B cell (primary cell): Measurements from ENCODE around the gene FBXO9. TPM values are rescaled to one million over a fixed set of nuclear protein-coding genes. Genes with fewer than 3 reads are reported as not detected.

Experiments used
- ATAC-seq: fragments of 200-7000 bp; cut with Tn5 transposase; one replicate; pipeline ENCODE4 v1.10.0; 2021; ENCODE audit warnings: low read depth, mild to moderate bottlenecking, moderate number of reproducible peaks, moderate library complexity
- CTCF ChIA-PET: fragments of 350-600 bp; sonication (Branson Sonifier 250); formaldehyde crosslinking; loops from one replicate; lab custom pipeline; 2021; ENCODE audit warnings: antibody characterized with exemption, inconsistent platforms; lab: Charles Lee
- POLR2A ChIA-PET: fragments of 350-600 bp; sonication (Branson Sonifier 250); formaldehyde crosslinking; loops from one replicate; lab custom pipeline; 2021; ENCODE audit warnings: antibody characterized with exemption; lab: Charles Lee
- DNase-seq: peaks from one replicate; pipeline ENCODE4 v3.0.0; 2013
- H2AFZ ChIP-seq: 2 replicates; pipeline ENCODE4 v1.6.1; 2012; ENCODE audit warnings: mild to moderate bottlenecking, low read depth, low read length; ENCODE audit not compliant: insufficient read depth, poor library complexity, severe bottlenecking
- H3K27ac ChIP-seq, 2 donors: 1 replicate in 1 of 2; 2 replicates in 1 of 2; pipeline ENCODE4 v1.5.1; 2012 to 2013; ENCODE audit warnings: low read length in 2 of 2, mild to moderate bottlenecking in 2 of 2, moderate library complexity in 1 of 2
- H3K27me3 ChIP-seq, 4 experiments: fragments of 200-600 bp in 1 of 4; sonication (generic) in 1 of 4; replicated peaks in 1 of 4; 1 replicate in 2 of 4; 2 replicates in 2 of 4; pipeline versions ENCODE4 v1.6.1 to v1.7.0; 2013 to 2016; ENCODE audit warnings: low read length in 3 of 4, mild to moderate bottlenecking in 2 of 4, mixed read lengths in 1 of 4, moderate library complexity in 1 of 4; ENCODE audit not compliant: insufficient read depth in 4 of 4, control insufficient read depth in 3 of 4; ENCODE audit errors: control extremely low read depth in 1 of 4
- H3K36me3 ChIP-seq, 2 experiments: replicated peaks in 1 of 2; 1 replicate in 1 of 2; 2 replicates in 1 of 2; pipeline versions ENCODE4 v1.6.1 to v1.7.1; 2013; ENCODE audit warnings: low read length in 1 of 2; ENCODE audit not compliant: insufficient read depth in 2 of 2, control insufficient read depth in 1 of 2; ENCODE audit errors: control extremely low read depth in 1 of 2, extremely low read depth in 1 of 2
- H3K4me1 ChIP-seq, 2 donors: fragments of 200-600 bp in 1 of 2; sonication (generic) in 1 of 2; 1 replicate in 1 of 2; 2 replicates in 1 of 2; pipeline versions ENCODE4 v1.5.1 to v1.6.1; 2013 to 2017; ENCODE audit warnings: low read length in 2 of 2; ENCODE audit not compliant: control insufficient read depth in 2 of 2, insufficient read depth in 2 of 2
- H3K4me2 ChIP-seq: replicated peaks from 2 replicates; pipeline ENCODE3; 2012; ENCODE audit warnings: mild to moderate bottlenecking, low read depth, low read length; ENCODE audit not compliant: poor library complexity, severe bottlenecking
- H3K4me3 ChIP-seq, 5 experiments: fragments of 200-600 bp in 1 of 5; sonication (generic) in 1 of 5; 1 replicate in 3 of 5; 2 replicates in 2 of 5; pipeline versions ENCODE4 v1.5.1 to v1.7.0; 2011 to 2016; ENCODE audit warnings: low read length in 4 of 5, mild to moderate bottlenecking in 4 of 5, low read depth in 2 of 5, control low read depth in 1 of 5, moderate library complexity in 1 of 5; ENCODE audit not compliant: insufficient read depth in 1 of 5; ENCODE audit errors: control extremely low read depth in 1 of 5, extremely low read depth in 1 of 5
- H3K79me2 ChIP-seq: fragments of 200-600 bp; sonication (generic); one replicate; pipeline ENCODE4 v1.6.0; 2016; ENCODE audit warnings: low read length; ENCODE audit not compliant: control insufficient read depth, insufficient read depth
- H3K9ac ChIP-seq: fragments of 200-600 bp; sonication (generic); 2 replicates; pipeline ENCODE4 v1.6.1; 2017; ENCODE audit warnings: mild to moderate bottlenecking, low read length, moderate library complexity
- H3K9me3 ChIP-seq, 3 donors: one replicate each; pipeline versions ENCODE4 v1.6.1 to v1.7.1; 2013; ENCODE audit warnings: low read length in 2 of 3; ENCODE audit not compliant: control insufficient read depth in 2 of 3, insufficient read depth in 1 of 3; ENCODE audit errors: control extremely low read depth in 1 of 3
- H4K20me1 ChIP-seq: 2 replicates; pipeline ENCODE4 v1.6.0; 2012; ENCODE audit warnings: mild to moderate bottlenecking, low read length; ENCODE audit not compliant: insufficient read depth, control insufficient read depth, poor library complexity, severe bottlenecking
- H3K27ac Mint-ChIP-seq: one replicate; pipeline ENCODE4 v1.8.0; 2021; ENCODE audit warnings: mixed read lengths
- H3K27me3 Mint-ChIP-seq: one replicate; pipeline ENCODE4 v1.8.0; 2021; ENCODE audit warnings: mixed read lengths
- H3K4me1 Mint-ChIP-seq: one replicate; pipeline ENCODE4 v1.8.0; 2021; ENCODE audit warnings: mixed read lengths
- H3K4me3 Mint-ChIP-seq: one replicate; pipeline ENCODE4 v1.8.0; 2021; ENCODE audit warnings: mixed read lengths
- H3K9me3 Mint-ChIP-seq: one replicate; pipeline ENCODE4 v1.8.0; 2022; ENCODE audit warnings: mixed read lengths; ENCODE audit not compliant: insufficient read depth
- EZH2 ChIP-seq: IDR thresholded peaks from 2 replicates; pipeline ENCODE4 v1.6.1; 2012; ENCODE audit warnings: borderline replicate concordance, low read depth, mild to moderate bottlenecking, moderate library complexity, low read length; ENCODE audit not compliant: insufficient read depth, poor library complexity, severe bottlenecking
- WGBS: methylation state at CpG from one replicate; pipeline ENCODE4 v1.1.5; 2013; ENCODE audit warnings: missing lambda C conversion rate; ENCODE audit not compliant: insufficient coverage; 5-methylcytosine and 5-hydroxymethylcytosine counted together
- intact Hi-C: fragments of 100-400 bp; cut with micrococcal nuclease; formaldehyde crosslinking; loops from one replicate; pipeline ENCODE4 v1.10.0; 2022
- polyA plus RNA-seq: library from polyadenylated mRNA; depleted of rRNA; stranded (reverse); fragments of >200 nt; gene quantifications from 2 replicates; pipeline ENCODE4 v1.2.3, GENCODE V29; 2012
- total RNA-seq, 2 donors: library from RNA; stranded (reverse); fragments of 120-200 nt in 1 of 2; gene quantifications; 1 replicate in 1 of 2; 2 replicates in 1 of 2; pipeline versions ENCODE4 v1.2.3 to v1.2.4, GENCODE V29; 2013 to 2022
- TF ChIP-seq, protein P1 (sequence below): fragments of 200-600 bp; IDR thresholded peaks from one replicate; pipeline ENCODE4 v1.8.0; 2022; ENCODE audit warnings: antibody characterized with exemption, mild to moderate bottlenecking

Gene FBXO9
- total and polyA plus RNA-seq, 2 donors (not counting 1 experiment from before 2014, with no cell fraction given), result 105 TPM

DNA sequence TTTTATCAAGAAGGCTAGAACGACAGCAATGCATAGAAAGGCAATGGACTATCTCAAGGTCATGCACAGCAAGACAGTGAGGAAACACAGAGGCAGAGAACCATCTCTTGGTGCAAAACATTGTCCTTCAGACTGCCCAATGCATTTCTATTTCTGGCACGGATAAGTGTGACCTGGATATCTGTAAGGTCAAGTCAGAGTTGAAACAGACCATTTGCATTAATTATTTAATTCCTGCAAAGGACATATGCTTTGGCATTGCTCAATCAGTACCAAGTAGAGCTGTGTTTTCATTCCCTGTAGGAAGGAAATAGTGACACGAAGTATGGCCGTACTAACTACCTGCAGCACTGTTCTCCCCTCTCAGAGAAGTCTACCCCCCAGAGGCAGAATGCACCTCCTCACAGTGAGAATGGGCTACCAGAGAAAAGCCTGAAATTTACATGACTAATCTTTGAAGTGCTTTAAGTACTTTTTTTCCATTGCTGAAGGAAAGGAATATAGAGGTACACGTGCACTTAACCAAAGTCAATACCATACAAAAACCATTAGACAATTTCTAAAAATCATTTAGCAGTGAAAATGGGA, 38.0 kb upstream of the FBXO9 start:
- Histone ChIP-seq H3K79me2 (no peaks in the 10 kb centered on the region), H3K4me1 (no peaks in the 10 kb centered on the region), H3K9ac (no peak overlapping the region), H3K4me3 (no peak overlapping the region), H3K4me2 (no peak overlapping the region), H3K27ac (no peak overlapping the region), H3K36me3 (peaks cover 15 to 25% of the 10 kb centered on the region in 2 experiments), H2AFZ (no peak overlapping the region), H3K9me3 (no peaks in the 10 kb centered on the region), H4K20me1 (no peaks in the 10 kb centered on the region), H3K27me3 (no peaks in the 10 kb centered on the region)
- ChIA-PET CTCF (no interaction called here), POLR2A (no interaction called here)
- no peaks in the 10 kb centered on the region for H3K4me1 Mint-ChIP-seq
- TF ChIP-seq, protein P1, sequence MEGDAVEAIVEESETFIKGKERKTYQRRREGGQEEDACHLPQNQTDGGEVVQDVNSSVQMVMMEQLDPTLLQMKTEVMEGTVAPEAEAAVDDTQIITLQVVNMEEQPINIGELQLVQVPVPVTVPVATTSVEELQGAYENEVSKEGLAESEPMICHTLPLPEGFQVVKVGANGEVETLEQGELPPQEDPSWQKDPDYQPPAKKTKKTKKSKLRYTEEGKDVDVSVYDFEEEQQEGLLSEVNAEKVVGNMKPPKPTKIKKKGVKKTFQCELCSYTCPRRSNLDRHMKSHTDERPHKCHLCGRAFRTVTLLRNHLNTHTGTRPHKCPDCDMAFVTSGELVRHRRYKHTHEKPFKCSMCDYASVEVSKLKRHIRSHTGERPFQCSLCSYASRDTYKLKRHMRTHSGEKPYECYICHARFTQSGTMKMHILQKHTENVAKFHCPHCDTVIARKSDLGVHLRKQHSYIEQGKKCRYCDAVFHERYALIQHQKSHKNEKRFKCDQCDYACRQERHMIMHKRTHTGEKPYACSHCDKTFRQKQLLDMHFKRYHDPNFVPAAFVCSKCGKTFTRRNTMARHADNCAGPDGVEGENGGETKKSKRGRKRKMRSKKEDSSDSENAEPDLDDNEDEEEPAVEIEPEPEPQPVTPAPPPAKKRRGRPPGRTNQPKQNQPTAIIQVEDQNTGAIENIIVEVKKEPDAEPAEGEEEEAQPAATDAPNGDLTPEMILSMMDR, result no peak
- TF ChIP-seq EZH2, result no peak
- intact Hi-C loops, result no loop called here
- H3K27ac Mint-ChIP-seq, result no peak overlapping the region
- no peaks in the 10 kb centered on the region for H3K27me3 Mint-ChIP-seq
- no peak for DNase-seq
- H3K9me3 Mint-ChIP-seq, result no peaks in the 10 kb centered on the region
- ATAC-seq, result no peak
- H3K4me3 Mint-ChIP-seq, result no peak overlapping the region
- WGBS, result 93% methylated on average over 2 of the region's 5 CpGs

DNA sequence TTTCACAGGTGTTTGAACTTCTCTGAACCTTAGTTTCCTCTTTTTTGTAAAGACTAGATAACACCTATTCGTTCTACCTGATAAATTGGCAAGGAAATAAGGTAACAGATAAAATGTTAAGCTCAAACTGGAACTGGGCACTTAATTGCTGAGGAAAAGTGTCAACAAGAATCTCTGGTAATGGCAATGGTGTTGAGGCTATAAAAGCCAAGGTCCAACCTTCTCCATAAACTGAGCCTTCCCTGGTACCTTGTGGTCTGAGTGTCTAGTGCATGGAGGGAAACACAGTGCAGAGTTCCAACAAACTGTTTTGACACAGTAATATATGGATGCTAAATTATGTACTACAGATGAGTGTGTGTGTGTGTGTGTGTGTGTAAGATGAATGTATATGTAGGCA, 36.7 kb upstream of the FBXO9 start:
- POLR2A ChIA-PET, result no interaction called here
- peaks cover 13 to 33% of the 10 kb centered on the region in 2 experiments for H3K36me3 ChIP-seq
- no peak for TF ChIP-seq EZH2
- TF ChIP-seq, protein P1, result no peak

More for the DNA sequence above, 36.7 kb upstream of the FBXO9 start:
- H3K27ac ChIP-seq, result no peak overlapping the region
- H3K9ac ChIP-seq, result no peak overlapping the region
- no peaks in the 10 kb centered on the region for H4K20me1 ChIP-seq
- Mint-ChIP-seq H3K4me3 (no peak overlapping the region), H3K4me1 (no peaks in the 10 kb centered on the region), H3K27me3 (no peaks in the 10 kb centered on the region), H3K9me3 (no peaks in the 10 kb centered on the region), H3K27ac (no peak overlapping the region)
- no peak for DNase-seq
- H3K4me1 ChIP-seq, result no peaks in the 10 kb centered on the region
- H3K9me3 ChIP-seq, result no peaks in the 10 kb centered on the region
- H3K79me2 ChIP-seq, result no peaks in the 10 kb centered on the region
- CTCF ChIA-PET, result no interaction called here
- no peaks in the 10 kb centered on the region for H3K27me3 ChIP-seq
- H2AFZ ChIP-seq, result no peak overlapping the region
- H3K4me2 ChIP-seq, result no peak overlapping the region
- intact Hi-C loops, result no loop called here
- ATAC-seq, result no peak
- WGBS, result no CpG with 5 or more reads among the region's 1 CpG
- no peak overlapping the region for H3K4me3 ChIP-seq
